Panc1 (cell line): ENCODE results near the gene PTK7. TPM values are rescaled to one million over a fixed set of nuclear protein-coding genes. Genes with fewer than 3 reads are reported as not detected.

Experiments used
- ATAC-seq: fragments of 200-7000 bp; cut with Tn5 transposase; 2 replicates; pipeline ENCODE4 v1.9.1; 2020; ENCODE audit warnings: mild to moderate bottlenecking, moderate library complexity
- BruUV-seq: library from RNA; stranded (reverse); fragments of 400-500 nt; replicated peaks from 2 replicates; lab custom pipeline; 2021; lab: Mats Ljungman, UMichigan
- CTCF ChIA-PET: fragments of 300-600 bp; sonication (Branson Sonifier 250); formaldehyde crosslinking; loops from one replicate; lab custom pipeline; 2022; ENCODE audit warnings: antibody characterized with exemption; lab: Charles Lee
- POLR2A ChIA-PET: fragments of 300-600 bp; sonication (Branson Sonifier 250); formaldehyde crosslinking; loops from one replicate; lab custom pipeline; 2022; ENCODE audit warnings: antibody characterized with exemption; lab: Charles Lee
- DNase-seq: peaks from one replicate; pipeline ENCODE4 v3.0.0-alpha.2; 2010; ENCODE audit warnings: low read depth, low spot score
- H3K27ac ChIP-seq: 2 replicates; pipeline ENCODE4 v1.5.1; 2011; ENCODE audit warnings: mild to moderate bottlenecking, low read length, inconsistent platforms
- H3K27me3 ChIP-seq: fragments of 200-500 bp; sonication (Bioruptor generic); 2 replicates; pipeline ENCODE4 v1.6.0; 2014; ENCODE audit warnings: low read length, inconsistent platforms; ENCODE audit not compliant: control insufficient read depth, insufficient read depth
- H3K36me3 ChIP-seq: fragments of 200-500 bp; sonication (Bioruptor generic); 2 replicates; pipeline ENCODE4 v1.5.1; 2014; ENCODE audit warnings: inconsistent platforms, mild to moderate bottlenecking, low read length, moderate library complexity; ENCODE audit not compliant: control insufficient read depth, insufficient read depth
- H3K4me1 ChIP-seq: 2 replicates; pipeline ENCODE4 v1.5.1; 2011; ENCODE audit warnings: inconsistent platforms, mild to moderate bottlenecking, low read length, moderate library complexity; ENCODE audit not compliant: control insufficient read depth, insufficient read depth
- H3K4me3 ChIP-seq, 2 experiments: 2 replicates each; pipeline ENCODE4 v1.5.1; 2011 to 2012; ENCODE audit warnings: low read depth in 2 of 2, low read length in 2 of 2, mild to moderate bottlenecking in 2 of 2, inconsistent platforms in 1 of 2, moderate library complexity in 1 of 2
- H3K9me3 ChIP-seq: fragments of 200-500 bp; sonication (Bioruptor generic); 2 replicates; pipeline ENCODE4 v1.5.1; 2014; ENCODE audit warnings: low read depth, mild to moderate bottlenecking, inconsistent platforms, low read length, moderate library complexity; ENCODE audit not compliant: control insufficient read depth, insufficient read depth
- CTCF ChIP-seq: fragments of 450-650 bp; IDR thresholded peaks from 2 replicates; pipeline ENCODE4 v1.5.1; 2017; ENCODE audit warnings: mild to moderate bottlenecking
- POLR2AphosphoS5 ChIP-seq: IDR thresholded peaks from 2 replicates; pipeline ENCODE4 v1.6.1; 2012; ENCODE audit warnings: mild to moderate bottlenecking, low read depth, low read length, moderate library complexity
- REST ChIP-seq, 2 experiments: IDR thresholded peaks; 2 replicates each; pipeline ENCODE4 v1.6.1; 2011 to 2012; ENCODE audit warnings: low read depth in 2 of 2, control low read depth in 1 of 2, low read length in 1 of 2, mild to moderate bottlenecking in 1 of 2, moderate library complexity in 1 of 2; ENCODE audit not compliant: insufficient read depth in 1 of 2
- SIN3A ChIP-seq: IDR thresholded peaks from 2 replicates; pipeline ENCODE4 v1.6.1; 2012; ENCODE audit warnings: low read depth, mild to moderate bottlenecking, low read length, moderate library complexity, borderline replicate concordance; ENCODE audit not compliant: insufficient read depth
- TCF7L2 ChIP-seq: IDR thresholded peaks from 2 replicates; pipeline ENCODE4 v1.6.1; 2011; ENCODE audit warnings: mild to moderate bottlenecking, low read depth, low read length, inconsistent platforms
- in situ Hi-C: cut with HindIII; loops from 2 replicates; pipeline ENCODE4 v1.10.0; 2016; ENCODE audit warnings: low sequenced_read_pairs, low pct_unique_long_range_greater_than_20kb
- intact Hi-C: fragments of 100-400 bp; cut with micrococcal nuclease; formaldehyde crosslinking; loops from one replicate; pipeline ENCODE4 v1.10.0; 2022; ENCODE audit not compliant: unreplicated experiment
- total RNA-seq: library from RNA; stranded (reverse); gene quantifications from one replicate; pipeline ENCODE4 v1.2.1, GENCODE V29; 2021; ENCODE audit not compliant: unreplicated experiment

Gene PTK7
- total RNA-seq, 1 experiment from 2014 or later, result 240 TPM

DNA sequence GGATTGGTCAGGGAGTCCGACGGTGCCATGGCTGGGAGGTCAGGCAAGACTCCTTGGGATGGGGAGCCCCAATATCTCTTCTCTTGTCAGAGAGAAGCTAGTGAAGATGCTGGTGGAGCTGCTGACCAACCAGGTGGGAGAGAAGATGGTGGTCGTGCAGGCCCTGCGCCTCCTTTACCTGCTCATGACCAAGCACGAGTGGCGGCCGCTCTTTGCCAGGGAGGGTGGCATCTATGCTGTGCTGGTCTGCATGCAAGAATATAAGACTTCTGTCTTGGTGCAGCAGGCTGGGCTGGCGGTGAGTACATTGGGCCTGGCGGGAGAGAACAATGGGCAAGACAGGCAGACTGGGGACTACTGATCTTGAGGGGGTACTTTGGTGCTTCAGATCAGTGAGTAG, 116.8 kb downstream of the PTK7 start:
- H3K4me1 ChIP-seq, result no peaks in the 10 kb centered on the region
- ATAC-seq (no peak), DNase-seq (no peak)
- H3K9me3 ChIP-seq, result no peaks in the 10 kb centered on the region
- in situ Hi-C loops (no loop called here), intact Hi-C loops (no loop called here)
- no peak overlapping the region for H3K4me3 ChIP-seq
- POLR2A ChIA-PET, result no interaction called here
- H3K36me3 ChIP-seq, result peaks cover 6% of the 10 kb centered on the region; the same call in 1 of the 2 replicates
- no peaks in the 10 kb centered on the region for H3K27me3 ChIP-seq
- CTCF ChIA-PET, result no interaction called here
- BruUV-seq, result no TSS peak
- TF ChIP-seq TCF7L2 (no peak), CTCF (no peak), SIN3A (no peak), REST (IDR thresholded peaks at IDR 0.05; ENCODE audit: insufficient read depth in 1 of 2, low read depth in 2 of 2, low read length in 1 of 2) (no peak), POLR2AphosphoS5 (no peak)
- no peak overlapping the region for H3K27ac ChIP-seq

GRCh38 chr6:43193929-43194328, 117.8 kb downstream of the PTK7 start:
- TF ChIP-seq SIN3A (no peak), REST (IDR thresholded peaks at IDR 0.05; ENCODE audit: insufficient read depth in 1 of 2, low read depth in 2 of 2, low read length in 1 of 2) (no peak)
- H3K27ac ChIP-seq, result no peak overlapping the region
- ATAC-seq (no peak), DNase-seq (no peak)
- in situ Hi-C loops, result no loop called here
- H3K9me3 ChIP-seq, result no peaks in the 10 kb centered on the region
- ChIA-PET POLR2A (no interaction called here), CTCF (no interaction called here)
- H3K4me3 ChIP-seq, result no peak overlapping the region
- intact Hi-C loops, result no loop called here
- BruUV-seq, result no TSS peak
- no peaks in the 10 kb centered on the region for H3K27me3 ChIP-seq
- peaks cover 6% of the 10 kb centered on the region; the same call in 1 of the 2 replicates for H3K36me3 ChIP-seq
- no peaks in the 10 kb centered on the region for H3K4me1 ChIP-seq
